IMR-90 (cell line): Measurements from ENCODE around the gene CAP2. TPM values are rescaled to one million over a fixed set of nuclear protein-coding genes. Genes with fewer than 3 reads are reported as not detected.

Experiments used
- ATAC-seq: fragments of 200-7000 bp; cut with Tn5 transposase; 2 replicates; pipeline ENCODE4 v1.9.1; 2020; ENCODE audit warnings: low read depth, mild to moderate bottlenecking, moderate library complexity
- BruUV-seq: library from RNA; stranded (reverse); fragments of 400-500 nt; replicated peaks from 2 replicates; lab custom pipeline; 2021; lab: Mats Ljungman, UMichigan
- CTCF ChIA-PET: fragments of 300-600 bp; formaldehyde crosslinking; extraction: SDS; loops from one replicate; lab custom pipeline; 2021; ENCODE audit warnings: antibody characterized with exemption; lab: Yijun Ruan, JAX
- POLR2A ChIA-PET: fragments of 300-600 bp; sonication (Branson Sonifier 250); formaldehyde crosslinking; loops from one replicate; lab custom pipeline; 2022; ENCODE audit warnings: antibody characterized with exemption; ENCODE audit not compliant: unreplicated experiment; lab: Charles Lee
- DNase-seq: peaks from one replicate; pipeline ENCODE4 v3.0.0; 2013
- H2AFZ ChIP-seq: replicated peaks from 2 replicates; pipeline ENCODE3; 2013; ENCODE audit warnings: low read length, mild to moderate bottlenecking; ENCODE audit not compliant: poor library complexity
- H2AK5ac ChIP-seq: 2 replicates; pipeline ENCODE4 v1.6.1; 2013; ENCODE audit warnings: low read depth, low read length, inconsistent platforms
- H2AK9ac ChIP-seq: replicated peaks from 2 replicates; pipeline ENCODE3; 2013; ENCODE audit warnings: mild to moderate bottlenecking, low read depth, low read length, moderate library complexity; ENCODE audit not compliant: poor library complexity
- H2BK120ac ChIP-seq: 2 replicates; pipeline ENCODE4 v1.6.1; 2013; ENCODE audit warnings: low read depth, low read length, inconsistent platforms
- H2BK15ac ChIP-seq: 3 replicates; pipeline ENCODE4 v1.6.1; 2013; ENCODE audit warnings: low read depth, low read length, inconsistent platforms
- H2BK20ac ChIP-seq: 2 replicates; pipeline ENCODE4 v1.6.1; 2013; ENCODE audit warnings: low read depth, mild to moderate bottlenecking, inconsistent platforms, low read length, moderate library complexity
- H2BK5ac ChIP-seq: 2 replicates; pipeline ENCODE4 v1.6.1; 2013; ENCODE audit warnings: mild to moderate bottlenecking, low read depth, low read length, inconsistent platforms; ENCODE audit not compliant: poor library complexity, severe bottlenecking
- H3K14ac ChIP-seq: replicated peaks from 2 replicates; pipeline ENCODE4 v1.6.1; 2013; ENCODE audit warnings: low read depth, low read length, inconsistent platforms
- H3K18ac ChIP-seq: 2 replicates; pipeline ENCODE4 v1.6.1; 2013; ENCODE audit warnings: low read depth, low read length, control low read depth
- H3K23ac ChIP-seq: 2 replicates; pipeline ENCODE4 v1.6.1; 2013; ENCODE audit warnings: low read depth, low read length, inconsistent platforms
- H3K27ac ChIP-seq: 2 replicates; pipeline ENCODE4 v1.5.1; 2013; ENCODE audit warnings: mild to moderate bottlenecking, control low read depth, low read length; ENCODE audit not compliant: insufficient read depth
- H3K27me3 ChIP-seq: 2 replicates; pipeline ENCODE4 v1.6.1; 2013; ENCODE audit warnings: low read length; ENCODE audit not compliant: control insufficient read depth, insufficient read depth
- H3K36me3 ChIP-seq: 2 replicates; pipeline ENCODE4 v1.6.1; 2013; ENCODE audit warnings: low read length, mixed read lengths; ENCODE audit not compliant: control insufficient read depth, insufficient read depth
- H3K4ac ChIP-seq: 2 replicates; pipeline ENCODE4 v1.6.1; 2013; ENCODE audit warnings: low read depth, low read length, inconsistent platforms
- H3K4me1 ChIP-seq: 2 replicates; pipeline ENCODE4 v1.6.1; 2013; ENCODE audit warnings: low read length, mixed read lengths; ENCODE audit not compliant: control insufficient read depth, insufficient read depth
- H3K4me2 ChIP-seq: 2 replicates; pipeline ENCODE4 v1.6.1; 2013; ENCODE audit warnings: low read depth, mild to moderate bottlenecking, control low read depth, low read length, moderate library complexity
- H3K4me3 ChIP-seq: 2 replicates; pipeline ENCODE4 v1.5.1; 2013; ENCODE audit warnings: low read depth, mild to moderate bottlenecking, control low read depth, low read length, moderate library complexity; ENCODE audit not compliant: insufficient read depth
- H3K56ac ChIP-seq: 2 replicates; pipeline ENCODE4 v1.6.1; 2013; ENCODE audit warnings: low read length, inconsistent platforms; ENCODE audit not compliant: insufficient read depth; ENCODE audit errors: extremely low read depth
- H3K79me1 ChIP-seq, 2 experiments: 2 replicates each; pipeline ENCODE4 v1.6.1; 2013; ENCODE audit warnings: low read length in 2 of 2, inconsistent platforms in 1 of 2, low read depth in 1 of 2
- H3K9ac ChIP-seq: 2 replicates; pipeline ENCODE4 v1.6.1; 2013; ENCODE audit warnings: low read depth, low read length, control low read depth
- H3K9me1 ChIP-seq: 2 replicates; pipeline ENCODE4 v1.6.1; 2013; ENCODE audit warnings: low read length, inconsistent platforms; ENCODE audit not compliant: insufficient read depth
- H3K9me3 ChIP-seq: 2 replicates; pipeline ENCODE4 v1.6.1; 2013; ENCODE audit warnings: low read length; ENCODE audit not compliant: control insufficient read depth, insufficient read depth
- H4K20me1 ChIP-seq: 2 replicates; pipeline ENCODE4 v1.6.1; 2013; ENCODE audit warnings: low read length, inconsistent platforms; ENCODE audit not compliant: insufficient read depth
- H4K5ac ChIP-seq: 2 replicates; pipeline ENCODE4 v1.6.1; 2013; ENCODE audit warnings: mild to moderate bottlenecking, low read depth, low read length, control low read depth
- H4K8ac ChIP-seq, 2 experiments: 2 replicates each; pipeline ENCODE4 v1.6.1; 2013; ENCODE audit warnings: low read depth in 2 of 2, low read length in 2 of 2, control low read depth in 1 of 2, inconsistent platforms in 1 of 2
- H4K91ac ChIP-seq: 2 replicates; pipeline ENCODE4 v1.6.1; 2013; ENCODE audit warnings: low read depth, low read length, inconsistent platforms; ENCODE audit not compliant: insufficient read depth
- BHLHE40 ChIP-seq: fragments of 150-350 bp; IDR thresholded peaks from 2 replicates; pipeline ENCODE4 v1.6.1; 2016; ENCODE audit warnings: mild to moderate bottlenecking, low read depth, low read length
- CHD1 ChIP-seq: IDR thresholded peaks from 2 replicates; pipeline ENCODE4 v1.6.1; 2012; ENCODE audit warnings: low read depth, low read length, improper control_type of control experiment
- MAFK ChIP-seq: IDR thresholded peaks from 2 replicates; pipeline ENCODE4 v1.6.1; 2012; ENCODE audit warnings: low read depth, low read length, improper control_type of control experiment
- MAZ ChIP-seq: IDR thresholded peaks from 2 replicates; pipeline ENCODE4 v1.6.1; 2012; ENCODE audit warnings: low read depth, mild to moderate bottlenecking, low read length, improper control_type of control experiment, moderate library complexity, borderline replicate concordance
- POLR2A ChIP-seq: IDR thresholded peaks from 2 replicates; pipeline ENCODE4 v1.6.1; 2012; ENCODE audit warnings: mild to moderate bottlenecking, low read depth, low read length
- RCOR1 ChIP-seq: IDR thresholded peaks from 2 replicates; pipeline ENCODE4 v1.6.1; 2012; ENCODE audit warnings: mild to moderate bottlenecking, low read length, improper control_type of control experiment; ENCODE audit not compliant: insufficient replicate concordance
- WGBS, 2 experiments: methylation state at CpG; one replicate each; pipeline versions ENCODE4 v1.1.5 to v1.1.7; 2013; ENCODE audit warnings: missing lambda C conversion rate in 2 of 2; ENCODE audit not compliant: insufficient read length in 1 of 2; ENCODE audit errors: extremely low coverage in 2 of 2; 5-methylcytosine and 5-hydroxymethylcytosine counted together
- dilution Hi-C: fragments of 300-500 bp; cut with HindIII; formaldehyde crosslinking; loops from one replicate; pipeline ENCODE4 v1.14.3; 2018; ENCODE audit warnings: low sequenced_read_pairs; ENCODE audit not compliant: unreplicated experiment
- in situ Hi-C: fragments of 300-500 bp; cut with MboI; formaldehyde crosslinking; loops from 3 replicates; pipeline ENCODE4 v1.14.3; 2019; ENCODE audit warnings: low sequenced_read_pairs, inconsistent platforms, mixed read lengths
- intact Hi-C: fragments of 100-400 bp; cut with micrococcal nuclease; formaldehyde crosslinking; loops from 2 replicates; pipeline ENCODE4 v1.10.0; 2022
- polyA plus RNA-seq, 3 experiments: library from polyadenylated mRNA; depleted of rRNA; stranded (reverse); fragments of >200 nt; gene quantifications; 2 replicates each; pipeline ENCODE4 v1.2.3, GENCODE V29; 2012; ENCODE audit warnings: low replicate concordance in 1 of 3
- total RNA-seq: library from RNA; depleted of rRNA; stranded (reverse); fragments of >200 nt; gene quantifications from 2 replicates; pipeline ENCODE4 v1.2.3, GENCODE V29; 2012
- TF ChIP-seq, protein P1 (sequence below): conservative IDR thresholded peaks from 2 replicates; pipeline ENCODE4 v1.5.1; 2012; ENCODE audit warnings: mild to moderate bottlenecking, low read depth, low read length, improper control_type of control experiment

Gene CAP2
- total and polyA plus RNA-seq, 2 of the 4 experiments (the other 2 are of a cell fraction) = 14.5 to 27.5 TPM

DNA sequence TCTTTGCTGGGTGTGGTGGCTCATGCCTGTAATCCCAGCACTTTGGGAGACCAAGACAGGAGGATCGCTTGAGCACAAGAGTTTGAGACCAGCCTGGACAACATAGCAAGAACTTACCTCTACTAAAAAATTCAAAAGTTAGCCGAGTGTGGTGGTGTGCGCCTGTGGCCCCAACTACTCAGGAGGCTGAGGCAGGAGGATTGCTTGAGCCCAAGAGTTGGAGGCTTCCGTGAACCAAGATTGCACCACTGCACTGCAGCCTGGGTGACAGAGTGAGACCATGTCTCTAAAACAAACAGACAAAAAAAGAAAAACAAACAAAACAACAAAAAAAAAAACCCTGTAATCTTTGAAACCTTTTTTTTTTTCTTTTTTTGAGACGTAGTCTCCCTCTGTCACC, 67.5 kb downstream of the CAP2 start:
- Histone ChIP-seq H3K9me1 (peaks cover 6% of the 10 kb centered on the region; the same call in 1 of the 2 replicates), H4K5ac (no peak overlapping the region), H3K27ac (no peak overlapping the region), H2BK15ac (no peak overlapping the region), H3K4ac (no peak overlapping the region), H2AK5ac (no peak overlapping the region), H2BK120ac (no peak overlapping the region), H3K23ac (no peak overlapping the region), H4K20me1 (no peaks in the 10 kb centered on the region), H3K36me3 (peaks cover 13% of the 10 kb centered on the region), H3K4me1 (no peaks in the 10 kb centered on the region), H3K79me1 (peaks cover 0 to 20% of the 10 kb centered on the region in 2 experiments), H3K9ac (no peak overlapping the region), H3K27me3 (no peaks in the 10 kb centered on the region), H2AK9ac (no peak overlapping the region), H4K91ac (no peak overlapping the region), H3K56ac (no peak overlapping the region), H3K4me3 (no peak overlapping the region), H2AFZ (no peak overlapping the region), H3K4me2 (no peak overlapping the region), H3K9me3 (peaks cover 5% of the 10 kb centered on the region; the same call in 1 of the 2 replicates), H3K14ac (no peak overlapping the region), H3K18ac (no peak overlapping the region), H2BK5ac (no peak overlapping the region), H4K8ac (no peak overlapping the region), H2BK20ac (no peak overlapping the region)
- no peak for DNase-seq
- WGBS, 2 experiments = 100% methylated on average over 1 of the region's 5 CpGs; no CpG with 5 or more reads in 1 of the 2 experiments
- ChIA-PET POLR2A (no interaction called here), CTCF (no interaction called here)
- in situ Hi-C loops (no loop called here), dilution Hi-C loops (no loop called here), intact Hi-C loops (no loop called here)
- TF ChIP-seq POLR2A = no peak
- TF ChIP-seq MAFK = no peak
- TF ChIP-seq MAZ = no peak
- TF ChIP-seq CHD1 = no peak
- TF ChIP-seq, protein P1, sequence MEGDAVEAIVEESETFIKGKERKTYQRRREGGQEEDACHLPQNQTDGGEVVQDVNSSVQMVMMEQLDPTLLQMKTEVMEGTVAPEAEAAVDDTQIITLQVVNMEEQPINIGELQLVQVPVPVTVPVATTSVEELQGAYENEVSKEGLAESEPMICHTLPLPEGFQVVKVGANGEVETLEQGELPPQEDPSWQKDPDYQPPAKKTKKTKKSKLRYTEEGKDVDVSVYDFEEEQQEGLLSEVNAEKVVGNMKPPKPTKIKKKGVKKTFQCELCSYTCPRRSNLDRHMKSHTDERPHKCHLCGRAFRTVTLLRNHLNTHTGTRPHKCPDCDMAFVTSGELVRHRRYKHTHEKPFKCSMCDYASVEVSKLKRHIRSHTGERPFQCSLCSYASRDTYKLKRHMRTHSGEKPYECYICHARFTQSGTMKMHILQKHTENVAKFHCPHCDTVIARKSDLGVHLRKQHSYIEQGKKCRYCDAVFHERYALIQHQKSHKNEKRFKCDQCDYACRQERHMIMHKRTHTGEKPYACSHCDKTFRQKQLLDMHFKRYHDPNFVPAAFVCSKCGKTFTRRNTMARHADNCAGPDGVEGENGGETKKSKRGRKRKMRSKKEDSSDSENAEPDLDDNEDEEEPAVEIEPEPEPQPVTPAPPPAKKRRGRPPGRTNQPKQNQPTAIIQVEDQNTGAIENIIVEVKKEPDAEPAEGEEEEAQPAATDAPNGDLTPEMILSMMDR = no peak
- TF ChIP-seq RCOR1 = no peak
- TF ChIP-seq BHLHE40 = no peak
- no TSS peak for BruUV-seq
- no peak for ATAC-seq
